Omental fat pad (tissue), 4 donors: ENCODE results near the gene LIME1. TPM values are rescaled to one million over a fixed set of nuclear protein-coding genes. Genes with fewer than 3 reads are reported as not detected.
"Not testable (repeated sequence)": the region's sequence is repeated elsewhere in the genome, so short reads cannot be mapped to it uniquely, and the experiment has no call there.

Experiments
- ATAC-seq: fragments of 150-250 bp; one replicate; pipeline ENCODE4 v1.9.1; 2016; ENCODE audit warnings: mild to moderate bottlenecking, moderate library complexity; ENCODE audit not compliant: low FRiP score
- DNase-seq: peaks from one replicate; pipeline ENCODE4 v3.0.0-alpha.2; 2019; ENCODE audit warnings: low spot score
- total RNA-seq, 4 donors: library from RNA; depleted of rRNA; stranded (reverse); fragments of >200 nt; gene quantifications; one replicate each; pipeline ENCODE4 v1.1.0, GENCODE V29; 2016
- TF ChIP-seq, protein P1 (sequence below), 3 donors: fragments of 450-650 bp; IDR thresholded peaks; one replicate each; pipeline ENCODE4 v1.5.1; 2016 to 2017; ENCODE audit warnings: antibody characterized with exemption in 3 of 3, mild to moderate bottlenecking in 3 of 3, moderate library complexity in 2 of 3

Gene LIME1
- total RNA-seq, 4 donors from 2014 or later, result 7.4 to 21.1 (median 14.0) TPM

DNA sequence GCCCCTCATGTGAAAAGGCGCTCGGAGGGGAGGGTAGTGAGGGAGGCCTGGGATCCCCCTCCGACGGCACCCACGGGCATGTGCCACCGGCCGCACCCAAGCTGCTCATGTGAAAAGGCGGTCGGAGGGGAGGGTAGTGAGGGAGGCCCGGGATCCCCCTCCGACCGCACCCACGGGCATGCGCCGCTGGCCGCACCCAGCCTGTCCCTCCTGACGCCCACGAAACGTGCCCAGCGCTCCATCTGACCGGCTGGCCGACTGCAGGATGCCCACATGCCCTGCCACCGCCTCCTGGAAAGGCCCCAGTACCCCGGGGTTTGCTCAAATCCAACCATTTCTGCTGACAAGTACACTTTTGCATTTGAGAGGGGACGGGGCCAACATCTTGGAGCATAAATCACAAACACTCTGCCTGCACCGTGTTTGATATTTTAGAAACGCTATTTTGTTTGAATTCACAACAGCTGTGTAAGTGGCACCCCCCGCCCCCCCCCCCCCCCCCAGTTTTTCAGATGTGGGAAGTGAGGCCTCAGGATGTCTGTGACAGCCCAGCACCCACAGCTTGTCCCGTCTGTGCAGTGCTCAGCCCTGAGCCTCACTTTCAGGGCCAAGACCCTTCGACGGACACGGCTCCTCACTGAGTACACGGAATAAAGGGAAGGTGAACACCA is 37.2 kb downstream of the LIME1 start:
- ATAC-seq (no peak), DNase-seq (no peak)
- TF ChIP-seq, protein P1, sequence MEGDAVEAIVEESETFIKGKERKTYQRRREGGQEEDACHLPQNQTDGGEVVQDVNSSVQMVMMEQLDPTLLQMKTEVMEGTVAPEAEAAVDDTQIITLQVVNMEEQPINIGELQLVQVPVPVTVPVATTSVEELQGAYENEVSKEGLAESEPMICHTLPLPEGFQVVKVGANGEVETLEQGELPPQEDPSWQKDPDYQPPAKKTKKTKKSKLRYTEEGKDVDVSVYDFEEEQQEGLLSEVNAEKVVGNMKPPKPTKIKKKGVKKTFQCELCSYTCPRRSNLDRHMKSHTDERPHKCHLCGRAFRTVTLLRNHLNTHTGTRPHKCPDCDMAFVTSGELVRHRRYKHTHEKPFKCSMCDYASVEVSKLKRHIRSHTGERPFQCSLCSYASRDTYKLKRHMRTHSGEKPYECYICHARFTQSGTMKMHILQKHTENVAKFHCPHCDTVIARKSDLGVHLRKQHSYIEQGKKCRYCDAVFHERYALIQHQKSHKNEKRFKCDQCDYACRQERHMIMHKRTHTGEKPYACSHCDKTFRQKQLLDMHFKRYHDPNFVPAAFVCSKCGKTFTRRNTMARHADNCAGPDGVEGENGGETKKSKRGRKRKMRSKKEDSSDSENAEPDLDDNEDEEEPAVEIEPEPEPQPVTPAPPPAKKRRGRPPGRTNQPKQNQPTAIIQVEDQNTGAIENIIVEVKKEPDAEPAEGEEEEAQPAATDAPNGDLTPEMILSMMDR (IDR thresholded peaks at IDR 0.05), result no peak

DNA sequence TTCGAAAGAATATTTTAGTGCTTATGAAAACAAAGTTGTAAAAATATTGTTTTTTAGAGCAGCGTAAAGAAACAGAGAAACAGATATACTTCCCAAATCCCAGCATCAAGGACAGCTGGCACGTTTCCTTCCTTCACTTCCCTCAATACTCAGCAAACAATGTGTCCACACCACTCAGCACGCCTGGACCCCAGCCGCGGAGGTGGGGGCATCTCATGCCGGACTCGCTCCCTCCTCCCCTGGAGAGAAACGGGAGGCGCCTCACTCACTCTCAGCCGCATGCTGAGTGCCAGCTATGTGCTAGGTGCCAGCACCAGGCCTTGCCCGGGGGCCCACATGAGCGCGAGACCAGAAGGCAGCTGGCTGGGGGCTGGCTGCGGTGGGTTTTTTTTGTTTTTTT is 37.8 kb downstream of the LIME1 start:
- TF ChIP-seq, protein P1 (IDR thresholded peaks at IDR 0.05), result no peak
- DNase-seq (no peak), ATAC-seq (no peak)

DNA sequence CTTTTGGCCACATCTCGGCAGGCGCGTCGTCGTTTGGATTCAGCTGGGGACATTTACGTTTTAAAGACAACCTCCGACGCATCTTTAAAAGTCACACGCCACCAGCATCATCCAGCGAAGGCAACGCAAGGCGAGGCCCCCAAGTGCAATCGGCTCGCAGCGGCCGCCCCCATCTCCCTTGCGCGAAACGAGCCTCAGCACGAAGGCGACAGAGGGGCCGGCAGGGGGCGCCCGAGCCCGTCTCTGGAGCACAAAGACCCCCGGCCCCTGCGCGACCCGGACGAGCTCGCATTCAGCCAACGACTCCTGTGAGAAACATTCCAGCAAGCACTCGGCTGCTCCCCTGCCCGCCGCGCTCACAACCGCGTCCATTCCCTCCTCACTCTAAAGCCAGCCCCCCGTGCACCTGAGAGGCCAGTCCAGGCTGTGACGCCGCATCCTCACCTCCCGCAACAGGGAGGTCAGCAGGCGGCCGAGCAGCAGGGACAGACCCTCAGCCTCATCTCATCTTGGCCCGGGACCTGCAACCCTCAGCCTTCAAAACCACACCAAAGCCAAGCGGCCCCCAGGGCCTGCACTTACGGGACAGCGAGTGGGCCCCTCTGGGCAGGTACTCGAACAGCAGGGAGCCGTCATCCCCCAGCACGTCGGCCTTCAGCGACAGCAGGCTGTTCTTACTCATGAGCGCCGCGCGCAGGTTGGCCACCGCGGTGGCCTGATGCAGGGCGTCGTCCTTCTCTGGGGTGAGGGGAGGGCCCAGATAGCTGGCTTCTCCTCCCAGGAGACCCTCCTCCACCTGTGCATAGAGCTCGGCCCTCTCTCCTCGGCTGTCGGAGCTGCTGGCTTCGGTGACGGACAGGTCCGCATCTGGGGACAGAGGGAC is 38.9 kb downstream of the LIME1 start:
- TF ChIP-seq, protein P1 (IDR thresholded peaks at IDR 0.05), result no peak
- DNase-seq (no peak), ATAC-seq (no peak)

DNA sequence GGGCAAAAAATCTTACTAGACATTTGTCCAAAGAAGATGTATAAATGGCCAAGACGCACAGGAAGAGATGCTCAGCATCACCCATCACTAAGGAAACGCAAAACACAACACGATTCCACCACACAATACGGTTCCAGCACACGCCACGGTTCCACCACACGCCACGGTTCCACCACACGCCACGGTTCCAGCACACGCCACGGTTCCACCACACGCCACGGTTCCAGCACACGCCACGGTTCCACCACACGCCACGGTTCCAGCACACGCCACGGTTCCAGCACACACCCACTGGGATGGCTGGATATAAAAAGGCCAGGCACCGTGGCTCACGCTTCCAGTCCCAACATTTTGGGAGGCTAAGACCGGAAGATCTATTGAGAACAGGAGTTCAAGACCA is 40.4 kb downstream of the LIME1 start:
- not testable (repeated sequence) for ATAC-seq, DNase-seq

DNA sequence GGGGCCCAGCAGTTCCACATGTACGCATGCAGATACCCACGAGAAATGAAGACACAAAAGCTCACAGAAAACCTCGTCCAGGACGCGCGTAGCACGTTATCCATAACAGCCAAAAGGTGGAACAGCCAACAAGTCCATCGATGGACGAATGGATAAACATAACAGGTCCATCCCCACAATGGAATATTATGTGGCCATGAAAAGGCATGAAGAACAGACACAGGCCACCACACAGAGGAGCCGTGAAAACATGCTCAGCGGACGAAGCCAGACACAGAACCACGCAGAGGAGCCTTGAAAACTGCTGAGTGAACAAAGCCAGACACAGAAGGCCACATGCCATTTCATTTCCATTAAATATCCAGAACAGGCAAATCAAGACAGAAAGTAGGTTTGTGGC is 41.1 kb downstream of the LIME1 start:
- ATAC-seq (no peak), DNase-seq (no peak)
- TF ChIP-seq, protein P1 (IDR thresholded peaks at IDR 0.05), result no peak

DNA sequence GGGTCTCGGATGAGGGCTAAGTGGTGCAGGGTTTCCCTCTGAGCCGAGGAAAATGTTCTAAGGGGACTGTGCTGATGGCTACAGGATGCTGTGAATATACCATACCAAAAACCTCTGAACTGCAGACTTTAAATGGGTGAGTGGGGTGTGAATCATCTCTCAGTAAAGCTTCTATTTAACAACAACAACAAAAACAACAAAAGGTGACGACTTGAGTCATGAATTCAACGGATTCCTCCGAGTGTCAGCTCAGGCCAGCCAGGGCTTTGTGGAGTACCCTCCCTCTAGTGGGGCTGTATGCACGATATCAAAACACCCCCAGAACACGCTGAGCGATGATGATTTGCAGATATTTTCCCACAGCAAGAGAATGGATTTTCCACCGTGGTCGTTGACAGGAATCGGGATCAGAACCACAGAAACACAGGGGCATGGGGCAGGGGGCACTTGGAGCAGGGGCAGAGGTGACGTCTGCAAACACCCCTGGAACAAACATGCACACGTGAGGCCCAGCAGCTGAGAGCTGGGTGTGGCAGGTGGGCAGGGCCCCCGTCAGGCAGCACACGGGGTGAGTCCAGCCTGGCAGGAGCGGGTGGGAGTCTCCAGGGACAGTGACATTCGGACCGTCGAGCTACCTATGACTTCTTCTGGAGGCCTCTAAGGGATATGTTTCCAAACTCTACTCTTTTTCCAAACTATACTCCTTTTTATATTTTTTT is 41.7 kb downstream of the LIME1 start:
- ATAC-seq (no peak), DNase-seq (no peak)
- TF ChIP-seq, protein P1 (IDR thresholded peaks at IDR 0.05), result no peak

DNA sequence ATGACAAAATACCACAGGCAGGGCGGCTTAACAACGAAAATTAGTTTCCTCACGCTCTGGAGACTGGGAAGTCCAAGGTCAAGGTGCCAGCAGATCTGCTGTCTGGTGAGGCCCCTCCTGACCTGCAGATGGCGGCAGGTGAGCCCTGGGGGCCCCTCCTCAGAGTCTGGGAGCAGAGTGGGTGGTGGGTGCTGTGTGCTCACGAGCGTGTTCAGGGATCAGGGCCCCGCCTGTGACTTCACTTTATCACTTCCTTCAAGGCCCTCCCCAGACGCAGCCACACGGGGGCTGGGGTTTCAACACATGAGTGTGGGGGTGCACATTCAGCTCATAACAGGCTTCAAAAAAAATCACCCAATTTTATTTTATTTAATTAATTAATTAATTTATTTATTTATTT is 42.4 kb downstream of the LIME1 start:
- DNase-seq (no peak), ATAC-seq (no peak)
- TF ChIP-seq, protein P1 (IDR thresholded peaks at IDR 0.05), result no peak
